ENCODE data around the gene PATJ. TPM values are rescaled to one million over a fixed set of nuclear protein-coding genes. Genes with fewer than 3 reads are reported as not detected.

PATJ gene
- polyA plus RNA-seq, 1 donor from 2014 or later, result 7.8 TPM

GRCh38 chr1:62100442-62100841, 358.2 kb downstream of the PATJ start:
- Histone ChIP-seq H3K27ac (ENCODE audit: low read length) (no peak overlapping the region), H2AFZ (ENCODE audit: low read depth, low read length) (no peak overlapping the region), H3K36me3 (ENCODE audit: insufficient read depth, low read length) (no peaks in the 10 kb centered on the region), H3K9me2 (ENCODE audit: insufficient read depth, low read length) (no peaks in the 10 kb centered on the region), H3F3A (ENCODE audit: insufficient read depth, low read length, poor library complexity, severe bottlenecking) (no peaks in the 10 kb centered on the region), H3K9me3 (ENCODE audit: low read length) (no peaks in the 10 kb centered on the region), H4K20me1 (ENCODE audit: insufficient read depth) (no peaks in the 10 kb centered on the region), H3K9ac (ENCODE audit: low read length) (no peak overlapping the region), H3K4me2 (ENCODE audit: low read length) (no peak overlapping the region), H3K79me2 (replicated peaks; ENCODE audit: insufficient read depth, low read length) (no peaks in the 10 kb centered on the region), H3K4me3 (ENCODE audit: low read length) (no peak overlapping the region), H3K27me3 (ENCODE audit: insufficient read depth, low read depth, low read length) (no peaks in the 10 kb centered on the region)
- TF ChIP-seq RAD21 (conservative IDR thresholded peaks at IDR 0.05) (no peak), SMC3 (conservative IDR thresholded peaks at IDR 0.05; ENCODE audit: poor library complexity) (no peak), TAF1 (IDR thresholded peaks at IDR 0.05; ENCODE audit: low read depth) (no peak)

GRCh38 chr1:62103846-62104245, 361.6 kb downstream of the PATJ start:
- Histone ChIP-seq H2AFZ (ENCODE audit: low read depth, low read length) (no peak overlapping the region), H3K9me2 (ENCODE audit: insufficient read depth, low read length) (no peaks in the 10 kb centered on the region), H4K20me1 (ENCODE audit: insufficient read depth) (no peaks in the 10 kb centered on the region), H3K36me3 (ENCODE audit: insufficient read depth, low read length) (no peaks in the 10 kb centered on the region), H3K9ac (ENCODE audit: low read length) (no peak overlapping the region), H3K9me3 (ENCODE audit: low read length) (no peaks in the 10 kb centered on the region), H3K4me3 (ENCODE audit: low read length) (no peak overlapping the region), H3K4me2 (ENCODE audit: low read length) (no peak overlapping the region), H3K27me3 (ENCODE audit: insufficient read depth, low read depth, low read length) (no peaks in the 10 kb centered on the region), H3K79me2 (replicated peaks; ENCODE audit: insufficient read depth, low read length) (no peaks in the 10 kb centered on the region), H3F3A (ENCODE audit: insufficient read depth, low read length, poor library complexity, severe bottlenecking) (no peaks in the 10 kb centered on the region), H3K27ac (ENCODE audit: low read length) (no peak overlapping the region)
- TF ChIP-seq REST (IDR thresholded peaks at IDR 0.05; ENCODE audit: borderline replicate concordance) (no peak), RAD21 (conservative IDR thresholded peaks at IDR 0.05) (no peak), TAF1 (IDR thresholded peaks at IDR 0.05; ENCODE audit: low read depth) (no peak), EP300 (conservative IDR thresholded peaks at IDR 0.05; ENCODE audit: poor library complexity, severe bottlenecking) (no peak), MXI1 (conservative IDR thresholded peaks at IDR 0.05; ENCODE audit: poor library complexity, severe bottlenecking) (no peak), SMC3 (conservative IDR thresholded peaks at IDR 0.05; ENCODE audit: poor library complexity) (no peak), EZH2 (IDR thresholded peaks at IDR 0.05; ENCODE audit: borderline replicate concordance, insufficient read depth, low read length, poor library complexity, severe bottlenecking) (no peak), CTCF (IDR thresholded peaks at IDR 0.05; ENCODE audit: poor library complexity, severe bottlenecking) (no peak), POLR2AphosphoS5 (IDR thresholded peaks at IDR 0.05) (no peak)

- no peak overlapping the region for H3K4me2 ChIP-seq (ENCODE audit: low read length)
- TF ChIP-seq REST (IDR thresholded peaks at IDR 0.05; ENCODE audit: borderline replicate concordance) (no peak), CTCF (IDR thresholded peaks at IDR 0.05; ENCODE audit: poor library complexity, severe bottlenecking) (no peak), EZH2 (IDR thresholded peaks at IDR 0.05; ENCODE audit: borderline replicate concordance, insufficient read depth, low read length, poor library complexity, severe bottlenecking) (no peak), MXI1 (conservative IDR thresholded peaks at IDR 0.05; ENCODE audit: poor library complexity, severe bottlenecking) (no peak), TAF1 (IDR thresholded peaks at IDR 0.05; ENCODE audit: low read depth) (no peak)
- no peaks in the 10 kb centered on the region for H3K79me2 ChIP-seq (replicated peaks; ENCODE audit: insufficient read depth, low read length)
- no peak overlapping the region for H3K4me3 ChIP-seq (ENCODE audit: low read length)
- H4K20me1 ChIP-seq (ENCODE audit: insufficient read depth), result no peaks in the 10 kb centered on the region
- H3K9ac ChIP-seq (ENCODE audit: low read length), result no peak overlapping the region
- H2AFZ ChIP-seq (ENCODE audit: low read depth, low read length), result no peak overlapping the region
- no peaks in the 10 kb centered on the region for H3K9me3 ChIP-seq (ENCODE audit: low read length)
- no peaks in the 10 kb centered on the region for H3F3A ChIP-seq (ENCODE audit: insufficient read depth, low read length, poor library complexity, severe bottlenecking)
- H3K27me3 ChIP-seq (ENCODE audit: insufficient read depth, low read depth, low read length), result no peaks in the 10 kb centered on the region
- H3K9me2 ChIP-seq (ENCODE audit: insufficient read depth, low read length), result no peaks in the 10 kb centered on the region
- H3K27ac ChIP-seq (ENCODE audit: low read length), result no peak overlapping the region
- no peaks in the 10 kb centered on the region for H3K36me3 ChIP-seq (ENCODE audit: insufficient read depth, low read length)
Observed at GRCh38 chr1:62107923-62108322, 365.6 kb downstream of the PATJ start.

Measured in neural cell (in vitro differentiated cells).